Ovary (tissue), 3 donors: ENCODE results near the gene CCDC7.
"Not testable (repeated sequence)": the region's sequence is repeated elsewhere in the genome, so short reads cannot be mapped to it uniquely, and the experiment has no call there.

Experiments
- POLR2A ChIP-seq: fragments of 450-650 bp; IDR thresholded peaks from one replicate; pipeline ENCODE4 v1.6.1; 2017; ENCODE audit warnings: antibody characterized with exemption, mild to moderate bottlenecking, moderate library complexity
- TF ChIP-seq, protein P1 (sequence below), 3 donors: fragments of 450-650 bp in 2 of 3; fragments of 200-600 bp in 1 of 3; IDR thresholded peaks; one replicate each; pipeline versions ENCODE4 v1.5.1 to v1.8.0; 2016 to 2022; ENCODE audit warnings: antibody characterized with exemption in 3 of 3, mild to moderate bottlenecking in 1 of 3
- donor health status: DM: no; HTN: no; CAD: no.

DNA sequence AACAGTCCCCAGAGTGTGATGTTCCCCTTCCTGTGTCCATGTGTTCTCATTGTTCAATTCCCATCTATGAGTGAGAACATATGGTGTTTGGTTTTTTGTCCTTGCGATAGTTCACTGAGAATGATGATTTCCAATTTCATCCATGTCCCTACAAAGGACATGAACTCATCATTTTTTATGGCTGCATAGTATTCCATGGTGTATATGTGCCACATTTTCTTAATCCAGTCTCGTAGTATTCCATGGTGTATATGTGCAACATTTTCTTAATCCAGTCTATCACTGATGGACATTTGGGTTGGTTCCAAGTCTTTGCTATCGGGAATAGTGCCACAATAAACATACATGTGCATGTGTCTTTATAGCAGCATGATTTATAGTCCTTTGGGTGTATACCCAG, 46.2 kb upstream of the CCDC7 start:
- TF ChIP-seq, protein P1, sequence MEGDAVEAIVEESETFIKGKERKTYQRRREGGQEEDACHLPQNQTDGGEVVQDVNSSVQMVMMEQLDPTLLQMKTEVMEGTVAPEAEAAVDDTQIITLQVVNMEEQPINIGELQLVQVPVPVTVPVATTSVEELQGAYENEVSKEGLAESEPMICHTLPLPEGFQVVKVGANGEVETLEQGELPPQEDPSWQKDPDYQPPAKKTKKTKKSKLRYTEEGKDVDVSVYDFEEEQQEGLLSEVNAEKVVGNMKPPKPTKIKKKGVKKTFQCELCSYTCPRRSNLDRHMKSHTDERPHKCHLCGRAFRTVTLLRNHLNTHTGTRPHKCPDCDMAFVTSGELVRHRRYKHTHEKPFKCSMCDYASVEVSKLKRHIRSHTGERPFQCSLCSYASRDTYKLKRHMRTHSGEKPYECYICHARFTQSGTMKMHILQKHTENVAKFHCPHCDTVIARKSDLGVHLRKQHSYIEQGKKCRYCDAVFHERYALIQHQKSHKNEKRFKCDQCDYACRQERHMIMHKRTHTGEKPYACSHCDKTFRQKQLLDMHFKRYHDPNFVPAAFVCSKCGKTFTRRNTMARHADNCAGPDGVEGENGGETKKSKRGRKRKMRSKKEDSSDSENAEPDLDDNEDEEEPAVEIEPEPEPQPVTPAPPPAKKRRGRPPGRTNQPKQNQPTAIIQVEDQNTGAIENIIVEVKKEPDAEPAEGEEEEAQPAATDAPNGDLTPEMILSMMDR (IDR thresholded peaks at IDR 0.05), result not testable (repeated sequence)
- TF ChIP-seq POLR2A, result not testable (repeated sequence)
